Measurements from ENCODE around the gene HOXD1. TPM values are rescaled to one million over a fixed set of nuclear protein-coding genes. Genes with fewer than 3 reads are reported as not detected.
A peak's percentile ranks its signal among the peaks of the same experiment; 100 is the strongest.

HOXD1 gene
- total RNA-seq, 6 experiments from 2014 or later, result not detected

DNA sequence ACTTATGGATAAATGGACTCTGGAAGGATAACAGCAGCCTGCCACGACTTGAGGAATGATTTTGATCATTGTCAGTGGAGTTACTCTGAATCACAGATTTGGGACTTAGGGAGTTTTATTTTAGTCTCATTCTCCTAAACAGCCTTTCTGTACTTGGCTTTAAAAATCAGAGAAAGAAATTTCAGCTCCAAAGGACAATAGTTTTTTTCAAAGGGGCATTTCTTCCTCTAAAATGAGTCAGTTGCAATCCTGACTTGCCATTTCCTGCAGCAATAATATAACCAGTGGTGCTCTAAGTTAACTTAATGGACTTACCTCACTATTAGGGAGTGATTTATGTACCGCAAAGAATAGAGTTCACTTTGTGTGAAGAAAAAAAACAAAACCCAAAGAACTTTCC, 45.7 kb downstream of the HOXD1 start:
- no peaks in the 10 kb centered on the region for H3K36me3 Mint-ChIP-seq (ENCODE audit: low read depth)
- peaks cover 5% of the 10 kb centered on the region for H3K27me3 Mint-ChIP-seq (ENCODE audit: insufficient read depth)
- no peak for DNase-seq
- TF ChIP-seq, protein P1, sequence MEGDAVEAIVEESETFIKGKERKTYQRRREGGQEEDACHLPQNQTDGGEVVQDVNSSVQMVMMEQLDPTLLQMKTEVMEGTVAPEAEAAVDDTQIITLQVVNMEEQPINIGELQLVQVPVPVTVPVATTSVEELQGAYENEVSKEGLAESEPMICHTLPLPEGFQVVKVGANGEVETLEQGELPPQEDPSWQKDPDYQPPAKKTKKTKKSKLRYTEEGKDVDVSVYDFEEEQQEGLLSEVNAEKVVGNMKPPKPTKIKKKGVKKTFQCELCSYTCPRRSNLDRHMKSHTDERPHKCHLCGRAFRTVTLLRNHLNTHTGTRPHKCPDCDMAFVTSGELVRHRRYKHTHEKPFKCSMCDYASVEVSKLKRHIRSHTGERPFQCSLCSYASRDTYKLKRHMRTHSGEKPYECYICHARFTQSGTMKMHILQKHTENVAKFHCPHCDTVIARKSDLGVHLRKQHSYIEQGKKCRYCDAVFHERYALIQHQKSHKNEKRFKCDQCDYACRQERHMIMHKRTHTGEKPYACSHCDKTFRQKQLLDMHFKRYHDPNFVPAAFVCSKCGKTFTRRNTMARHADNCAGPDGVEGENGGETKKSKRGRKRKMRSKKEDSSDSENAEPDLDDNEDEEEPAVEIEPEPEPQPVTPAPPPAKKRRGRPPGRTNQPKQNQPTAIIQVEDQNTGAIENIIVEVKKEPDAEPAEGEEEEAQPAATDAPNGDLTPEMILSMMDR (IDR thresholded peaks at IDR 0.05), result no peak
- H3K9me3 Mint-ChIP-seq, result no peaks in the 10 kb centered on the region
- no peaks in the 10 kb centered on the region for H3K4me1 Mint-ChIP-seq (ENCODE audit: low read depth)
- no peak overlapping the region for H3K4me3 Mint-ChIP-seq
- H3K27ac Mint-ChIP-seq, result no peak overlapping the region

- no peak for DNase-seq
- Mint-ChIP-seq H3K4me3 (no peak overlapping the region), H3K36me3 (ENCODE audit: low read depth) (no peaks in the 10 kb centered on the region), H3K9me3 (no peaks in the 10 kb centered on the region), H3K27me3 (ENCODE audit: insufficient read depth) (no peaks in the 10 kb centered on the region; the same call in 1 of the 2 replicates), H3K27ac (no peak overlapping the region), H3K4me1 (ENCODE audit: low read depth) (no peaks in the 10 kb centered on the region)
- TF ChIP-seq, protein P1 (IDR thresholded peaks at IDR 0.05), result no peak
Measured at GRCh38 chr2:176234940-176235339, 46.5 kb downstream of the HOXD1 start.

- DNase-seq, result no peak
- Mint-ChIP-seq H3K27ac (no peak overlapping the region), H3K9me3 (no peaks in the 10 kb centered on the region), H3K27me3 (ENCODE audit: insufficient read depth) (peaks cover 5% of the 10 kb centered on the region), H3K4me1 (ENCODE audit: low read depth) (no peaks in the 10 kb centered on the region), H3K36me3 (ENCODE audit: low read depth) (no peaks in the 10 kb centered on the region), H3K4me3 (no peak overlapping the region)
- TF ChIP-seq, protein P1 (IDR thresholded peaks at IDR 0.05), result no peak
Measured at GRCh38 chr2:176237456-176237855, 49.0 kb downstream of the HOXD1 start.

- no peak overlapping the region for H3K4me3 Mint-ChIP-seq
- peaks cover 8% of the 10 kb centered on the region for H3K27me3 Mint-ChIP-seq (ENCODE audit: insufficient read depth)
- DNase-seq, result no peak
- TF ChIP-seq, protein P1 (IDR thresholded peaks at IDR 0.05), result no peak
- no peaks in the 10 kb centered on the region for H3K36me3 Mint-ChIP-seq (ENCODE audit: low read depth)
- no peak overlapping the region for H3K27ac Mint-ChIP-seq
- H3K4me1 Mint-ChIP-seq (ENCODE audit: low read depth), result no peaks in the 10 kb centered on the region
- H3K9me3 Mint-ChIP-seq, result no peaks in the 10 kb centered on the region
Measured at GRCh38 chr2:176239031-176239430, 50.6 kb downstream of the HOXD1 start.

GRCh38 chr2:176240301-176240700, 51.8 kb downstream of the HOXD1 start:
- Mint-ChIP-seq H3K4me3 (no peak overlapping the region), H3K27me3 (ENCODE audit: insufficient read depth) (peaks cover 8% of the 10 kb centered on the region), H3K4me1 (ENCODE audit: low read depth) (no peaks in the 10 kb centered on the region), H3K9me3 (no peaks in the 10 kb centered on the region), H3K27ac (no peak overlapping the region), H3K36me3 (ENCODE audit: low read depth) (no peaks in the 10 kb centered on the region)
- no peak for DNase-seq
- TF ChIP-seq, protein P1 (IDR thresholded peaks at IDR 0.05), result no peak

Small RNA genes lying within 50 kb of the gene (microRNA-seq; reads per million reads assigned to microRNA genes)
- 74.9 reads per million, percentile 46 among the genes with 10 or more reads in this experiment for gene MIR10B

Other genes with a start within 250 kb of the HOXD1 start
- 10 to 100 TPM; 54.9 to 78.3 (median 61.3) TPM for gene LNPK, start 186.4 kb upstream of the HOXD1 start, total RNA-seq (2021; fragmentation: NEBNext Ultra II Directional; extraction: Animal tissue kit (Norgen Biotek cat#: 25700))
- not detected for gene EVX2, start 104.7 kb upstream of the HOXD1 start, total RNA-seq (2021; fragmentation: NEBNext Ultra II Directional; extraction: Animal tissue kit (Norgen Biotek cat#: 25700))
- gene HOXD13, start 95.9 kb upstream of the HOXD1 start, total RNA-seq (2021; fragmentation: NEBNext Ultra II Directional; extraction: Animal tissue kit (Norgen Biotek cat#: 25700)), result 1 to 10 TPM; 1.2 to 1.7 (median 1.5) TPM
- gene HOXD12, start 88.9 kb upstream of the HOXD1 start, total RNA-seq (2021; fragmentation: NEBNext Ultra II Directional; extraction: Animal tissue kit (Norgen Biotek cat#: 25700)), result under 1 TPM in 4 of 6 experiments, not detected in 2; 0.19 to 0.36 (median 0.26) TPM
- 10 to 100 TPM in 1 of 6 experiments, 1 to 10 TPM in 5; 6.0 to 10.2 (median 7.6) TPM for gene HOXD11, start 81.4 kb upstream of the HOXD1 start, total RNA-seq (2021; fragmentation: NEBNext Ultra II Directional; extraction: Animal tissue kit (Norgen Biotek cat#: 25700))
- gene HOXD10, start 71.9 kb upstream of the HOXD1 start, total RNA-seq (2021; fragmentation: NEBNext Ultra II Directional; extraction: Animal tissue kit (Norgen Biotek cat#: 25700)), result 10 to 100 TPM; 10.9 to 14.5 (median 12.8) TPM
- gene HOXD9, start 65.9 kb upstream of the HOXD1 start, total RNA-seq (2021; fragmentation: NEBNext Ultra II Directional; extraction: Animal tissue kit (Norgen Biotek cat#: 25700)), result 1 to 10 TPM; 2.1 to 2.7 (median 2.4) TPM
- 1 to 10 TPM; 2.3 to 5.1 (median 4.6) TPM for gene HOXD8, start 59.0 kb upstream of the HOXD1 start, total RNA-seq (2021; fragmentation: NEBNext Ultra II Directional; extraction: Animal tissue kit (Norgen Biotek cat#: 25700))
- gene HOXD4, start 37.1 kb upstream of the HOXD1 start, total RNA-seq (2021; fragmentation: NEBNext Ultra II Directional; extraction: Animal tissue kit (Norgen Biotek cat#: 25700)), result under 1 TPM in 4 of 6 experiments, not detected in 2; 0.40 to 0.69 (median 0.57) TPM
- gene HOXD3, start 31.4 kb upstream of the HOXD1 start, total RNA-seq (2021; fragmentation: NEBNext Ultra II Directional; extraction: Animal tissue kit (Norgen Biotek cat#: 25700)), result under 1 TPM in 3 of 6 experiments, not detected in 3; 0.25 to 0.38 (median 0.25) TPM
- 10 to 100 TPM; 21.4 to 26.0 (median 24.3) TPM for gene MTX2, start 80.8 kb downstream of the HOXD1 start, total RNA-seq (2021; fragmentation: NEBNext Ultra II Directional; extraction: Animal tissue kit (Norgen Biotek cat#: 25700))